Tibial nerve (tissue), 4 donors: ENCODE measurements around the gene IFI27L2. TPM values are rescaled to one million over a fixed set of nuclear protein-coding genes. Genes with fewer than 3 reads are reported as not detected.

Experiments
- DNase-seq, 2 donors: peaks; one replicate each; pipeline ENCODE4 v3.0.0-alpha.2; 2019; ENCODE audit warnings: low spot score in 2 of 2
- H3K27ac ChIP-seq, 4 donors: fragments of 200-600 bp; sonication (generic) in 3 of 4; one replicate each; pipeline ENCODE4 v1.5.1; 2017 to 2019; ENCODE audit warnings: mild to moderate bottlenecking in 1 of 4
- H3K27me3 ChIP-seq, 2 donors: fragments of 200-600 bp; sonication (generic) in 1 of 2; one replicate each; pipeline versions ENCODE4 v1.5.1 to v1.6.0; 2017 to 2019
- H3K36me3 ChIP-seq, 3 donors: fragments of 200-600 bp; sonication (generic); one replicate each; pipeline ENCODE4 v1.5.1; 2018 to 2019
- H3K4me1 ChIP-seq, 4 donors: fragments of 200-600 bp; sonication (generic) in 3 of 4; one replicate each; pipeline ENCODE4 v1.5.1; 2017 to 2019
- H3K4me3 ChIP-seq, 4 donors: fragments of 200-600 bp; sonication (generic) in 3 of 4; one replicate each; pipeline ENCODE4 v1.5.1; 2017 to 2019; ENCODE audit warnings: mild to moderate bottlenecking in 1 of 4, moderate library complexity in 1 of 4
- H3K9me3 ChIP-seq, 4 donors: fragments of 200-600 bp; sonication (generic) in 3 of 4; one replicate each; pipeline ENCODE4 v1.5.1; 2017 to 2019
- EP300 ChIP-seq, 2 donors: sonication (generic); formaldehyde crosslinking; IDR thresholded peaks; one replicate each; pipeline ENCODE4 v1.6.1; 2017; ENCODE audit warnings: antibody characterized with exemption in 2 of 2, mild to moderate bottlenecking in 1 of 2
- POLR2A ChIP-seq, 2 donors: fragments of 450-650 bp; IDR thresholded peaks; one replicate each; pipeline ENCODE4 v1.6.1; 2017; ENCODE audit warnings: antibody characterized with exemption in 2 of 2, mild to moderate bottlenecking in 2 of 2, moderate library complexity in 2 of 2
- WGBS, 2 donors: methylation state at CpG; one replicate each; pipeline ENCODE4 v1.1.5; 2018; 5-methylcytosine and 5-hydroxymethylcytosine counted together
- total RNA-seq, 4 donors: library from RNA; depleted of rRNA; stranded (reverse); fragments of >200 nt; gene quantifications; one replicate each; pipeline ENCODE4 v1.1.0, GENCODE V29; 2016
- TF ChIP-seq, protein P1 (sequence below), 5 experiments: fragments of 200-600 bp in 3 of 5; fragments of 450-650 bp in 2 of 5; sonication (generic) in 3 of 5; IDR thresholded peaks; one replicate each; pipeline ENCODE4 v1.5.1; 2016 to 2019; ENCODE audit warnings: antibody characterized with exemption in 5 of 5, mild to moderate bottlenecking in 3 of 5, moderate library complexity in 2 of 5

The IFI27L2 gene
- total RNA-seq, 4 donors from 2014 or later, result 76.8 to 146 (median 129) TPM

DNA sequence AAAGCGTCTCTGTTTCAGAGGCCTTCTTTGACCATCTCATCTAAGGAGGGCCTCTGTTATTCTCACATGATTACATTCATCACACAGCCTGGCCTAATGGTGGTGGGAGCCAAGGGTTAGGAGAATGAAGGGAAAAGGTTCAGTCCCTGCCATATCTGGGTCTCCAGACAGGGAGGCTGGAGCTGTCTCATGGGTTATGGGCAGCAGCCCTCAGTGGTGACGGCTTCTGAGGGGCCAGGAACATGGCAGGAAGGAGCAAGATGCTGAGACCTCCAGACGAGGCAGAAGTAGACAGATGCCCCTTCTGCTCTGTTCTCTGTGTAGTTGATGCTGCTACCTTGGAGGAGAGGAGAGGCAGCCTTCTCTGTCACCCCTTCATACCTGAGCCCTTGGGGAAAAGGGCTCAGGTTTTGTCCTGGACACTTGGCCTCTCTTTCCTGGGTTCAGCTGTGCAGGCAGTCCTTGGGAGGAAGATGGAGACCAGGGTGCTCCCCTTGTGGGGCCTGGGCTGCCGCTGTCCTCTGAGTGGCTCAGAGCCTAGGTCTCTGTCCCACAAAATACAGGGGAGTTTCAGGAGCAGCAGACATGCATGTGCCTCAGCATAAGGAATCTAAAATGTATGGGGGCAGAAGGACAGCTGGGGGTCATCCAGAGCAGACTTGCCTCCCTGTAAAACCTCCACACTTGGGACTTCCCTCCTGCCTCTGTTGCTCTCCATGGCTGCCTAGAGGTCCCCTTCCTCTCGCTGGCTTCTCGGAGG is 3.6 kb downstream of the IFI27L2 start:
- DNase-seq, result peak in 1 of 2 donors; percentile 3
- H3K27me3 ChIP-seq, result no peaks in the 10 kb centered on the region
- no peak for TF ChIP-seq EP300 (IDR thresholded peaks at IDR 0.05)
- TF ChIP-seq, protein P1, sequence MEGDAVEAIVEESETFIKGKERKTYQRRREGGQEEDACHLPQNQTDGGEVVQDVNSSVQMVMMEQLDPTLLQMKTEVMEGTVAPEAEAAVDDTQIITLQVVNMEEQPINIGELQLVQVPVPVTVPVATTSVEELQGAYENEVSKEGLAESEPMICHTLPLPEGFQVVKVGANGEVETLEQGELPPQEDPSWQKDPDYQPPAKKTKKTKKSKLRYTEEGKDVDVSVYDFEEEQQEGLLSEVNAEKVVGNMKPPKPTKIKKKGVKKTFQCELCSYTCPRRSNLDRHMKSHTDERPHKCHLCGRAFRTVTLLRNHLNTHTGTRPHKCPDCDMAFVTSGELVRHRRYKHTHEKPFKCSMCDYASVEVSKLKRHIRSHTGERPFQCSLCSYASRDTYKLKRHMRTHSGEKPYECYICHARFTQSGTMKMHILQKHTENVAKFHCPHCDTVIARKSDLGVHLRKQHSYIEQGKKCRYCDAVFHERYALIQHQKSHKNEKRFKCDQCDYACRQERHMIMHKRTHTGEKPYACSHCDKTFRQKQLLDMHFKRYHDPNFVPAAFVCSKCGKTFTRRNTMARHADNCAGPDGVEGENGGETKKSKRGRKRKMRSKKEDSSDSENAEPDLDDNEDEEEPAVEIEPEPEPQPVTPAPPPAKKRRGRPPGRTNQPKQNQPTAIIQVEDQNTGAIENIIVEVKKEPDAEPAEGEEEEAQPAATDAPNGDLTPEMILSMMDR (IDR thresholded peaks at IDR 0.05), result no peak
- TF ChIP-seq POLR2A (IDR thresholded peaks at IDR 0.05), result no peak
- H3K27ac ChIP-seq, result no peak overlapping the region
- no peak overlapping the region for H3K4me3 ChIP-seq
- H3K4me1 ChIP-seq, result peaks cover 0 to 17% (median 7%) of the 10 kb centered on the region in 4 donors
- 84 to 86% methylated on average over 6 of the region's 6 CpGs for WGBS, 2 donors
- H3K9me3 ChIP-seq, result peaks cover 0 to 1% (median 0%) of the 10 kb centered on the region in 4 donors
- peaks cover 0 to 29% (median 0%) of the 10 kb centered on the region in 3 donors for H3K36me3 ChIP-seq

DNA sequence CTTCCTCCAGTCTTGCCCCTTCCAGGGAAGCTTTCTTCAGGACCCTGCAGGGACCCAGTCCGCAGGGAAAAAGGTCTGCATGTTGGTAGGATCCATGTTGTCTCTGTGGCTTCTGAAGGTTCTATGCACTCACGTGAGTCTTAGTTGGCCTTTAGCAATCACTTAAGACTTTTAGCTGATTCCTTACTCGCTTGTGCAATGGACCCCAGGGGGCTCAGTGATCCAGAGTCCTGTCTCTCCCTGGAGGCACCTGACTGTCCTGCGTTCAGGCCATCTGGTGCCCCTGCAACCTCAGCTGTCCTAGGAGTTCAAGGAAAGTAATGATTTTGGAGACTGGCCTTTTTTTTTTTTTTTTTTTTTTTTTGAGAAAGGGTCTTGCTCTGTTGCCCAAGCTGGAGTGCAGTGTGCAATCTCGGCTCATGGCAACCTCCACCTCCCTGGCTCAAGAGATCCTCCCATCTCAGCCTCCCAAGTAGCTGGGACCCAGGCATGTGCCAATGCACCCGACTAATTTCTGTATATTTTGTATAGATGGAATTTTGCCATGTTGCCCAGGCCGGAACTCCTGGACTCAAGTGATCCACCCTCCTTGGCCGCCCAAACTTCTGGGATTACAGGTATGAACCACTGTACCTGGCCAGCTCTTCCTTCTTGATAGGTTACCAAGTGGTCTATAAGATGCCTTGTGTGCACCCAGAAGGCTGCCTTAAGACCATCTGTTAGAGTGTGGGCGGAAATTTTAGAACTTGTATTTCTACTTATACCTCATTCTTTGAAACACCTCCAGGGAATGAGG is 4.6 kb downstream of the IFI27L2 start:
- 80 to 92% methylated on average over 9 of the region's 9 CpGs for WGBS, 2 donors
- no peak overlapping the region for H3K27ac ChIP-seq
- TF ChIP-seq EP300 (IDR thresholded peaks at IDR 0.05) (no peak), POLR2A (IDR thresholded peaks at IDR 0.05) (no peak)
- TF ChIP-seq, protein P1 (IDR thresholded peaks at IDR 0.05), result no peak
- peaks cover 0 to 10% (median 4%) of the 10 kb centered on the region in 4 donors for H3K4me1 ChIP-seq
- H3K4me3 ChIP-seq, result no peak overlapping the region
- H3K36me3 ChIP-seq, result peaks cover 0 to 29% (median 0%) of the 10 kb centered on the region in 3 donors
- no peak for DNase-seq
- peaks cover 0 to 12% (median 0%) of the 10 kb centered on the region in 4 donors for H3K9me3 ChIP-seq
- no peaks in the 10 kb centered on the region for H3K27me3 ChIP-seq

DNA sequence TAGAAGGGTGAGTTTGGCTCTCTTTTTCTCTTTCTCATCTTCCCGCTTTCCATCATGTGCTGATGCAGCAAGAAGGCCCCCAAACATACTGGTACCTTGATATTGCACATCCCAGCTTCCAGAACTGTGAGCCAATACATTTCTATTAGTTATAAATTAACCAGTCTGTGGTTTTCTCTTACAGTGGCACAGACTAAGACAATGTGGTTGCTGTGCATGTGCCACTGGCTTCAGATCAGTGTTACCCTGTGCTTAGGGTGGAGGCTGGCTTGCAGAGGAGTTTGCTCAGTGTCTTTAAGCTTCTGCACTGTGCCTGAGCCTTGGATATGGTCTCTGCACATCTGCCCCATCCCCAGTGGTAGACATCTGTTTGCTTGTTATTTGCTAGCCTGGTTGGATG is 5.5 kb downstream of the IFI27L2 start:
- H3K4me3 ChIP-seq, result no peak overlapping the region
- no peaks in the 10 kb centered on the region for H3K27me3 ChIP-seq
- TF ChIP-seq POLR2A (IDR thresholded peaks at IDR 0.05) (no peak), EP300 (IDR thresholded peaks at IDR 0.05) (no peak)
- TF ChIP-seq, protein P1 (IDR thresholded peaks at IDR 0.05), result no peak
- WGBS, 2 donors, result 93 to 97% methylated on average over 1 of the region's 1 CpG
- no peak overlapping the region for H3K27ac ChIP-seq
- DNase-seq, result no peak
- H3K4me1 ChIP-seq, result peaks cover 0 to 7% (median 2%) of the 10 kb centered on the region in 4 donors
- H3K36me3 ChIP-seq, result peaks cover 0 to 29% (median 0%) of the 10 kb centered on the region in 3 donors
- H3K9me3 ChIP-seq, result peaks cover 0 to 21% (median 0%) of the 10 kb centered on the region in 4 donors

DNA sequence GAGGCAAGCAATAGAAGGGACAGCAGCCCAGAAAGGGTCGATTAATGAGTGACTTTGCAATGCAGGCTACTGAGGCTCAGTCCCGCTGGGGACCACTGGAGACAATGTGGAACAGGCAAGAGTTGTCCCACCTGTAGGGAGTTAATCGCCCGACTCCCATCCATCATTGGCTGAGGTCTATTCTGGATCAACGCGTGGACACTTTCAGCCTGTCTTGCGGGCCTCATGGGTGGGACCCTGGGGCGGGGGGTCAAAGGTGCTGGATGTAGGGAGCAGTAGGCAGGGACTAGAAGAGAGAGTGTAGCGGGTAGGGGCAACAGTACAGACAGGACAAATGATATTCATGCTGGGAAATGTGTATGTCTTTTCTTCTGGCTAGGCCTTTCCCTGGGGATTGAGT is 6.1 kb downstream of the IFI27L2 start:
- Histone ChIP-seq H3K27me3 (no peaks in the 10 kb centered on the region), H3K9me3 (peaks cover 0 to 21% (median 0%) of the 10 kb centered on the region in 4 donors), H3K4me1 (peaks cover 0 to 1% (median 0%) of the 10 kb centered on the region in 4 donors), H3K27ac (no peak overlapping the region), H3K4me3 (no peak overlapping the region), H3K36me3 (peaks cover 0 to 29% (median 0%) of the 10 kb centered on the region in 3 donors)
- DNase-seq, result no peak
- TF ChIP-seq, protein P1 (IDR thresholded peaks at IDR 0.05), result no peak
- TF ChIP-seq EP300 (IDR thresholded peaks at IDR 0.05) (no peak), POLR2A (IDR thresholded peaks at IDR 0.05) (no peak)
- 89 to 90% methylated on average over 9 of the region's 9 CpGs for WGBS, 2 donors
